Posterior cingulate gyrus (tissue), 11 donors: ENCODE results near the gene CHI3L1.

Experiments
- DNase-seq, 10 donors: peaks; one replicate each; pipeline versions ENCODE4 v3.0.0 to v3.0.0-alpha.2; 2020 to 2021; ENCODE audit warnings: mixed read lengths in 3 of 10
- intact Hi-C: fragments of 100-400 bp; cut with DNase I; formaldehyde crosslinking; loops from one replicate; pipeline ENCODE4 v1.15.1; 2023

CHI3L1 gene

DNA sequence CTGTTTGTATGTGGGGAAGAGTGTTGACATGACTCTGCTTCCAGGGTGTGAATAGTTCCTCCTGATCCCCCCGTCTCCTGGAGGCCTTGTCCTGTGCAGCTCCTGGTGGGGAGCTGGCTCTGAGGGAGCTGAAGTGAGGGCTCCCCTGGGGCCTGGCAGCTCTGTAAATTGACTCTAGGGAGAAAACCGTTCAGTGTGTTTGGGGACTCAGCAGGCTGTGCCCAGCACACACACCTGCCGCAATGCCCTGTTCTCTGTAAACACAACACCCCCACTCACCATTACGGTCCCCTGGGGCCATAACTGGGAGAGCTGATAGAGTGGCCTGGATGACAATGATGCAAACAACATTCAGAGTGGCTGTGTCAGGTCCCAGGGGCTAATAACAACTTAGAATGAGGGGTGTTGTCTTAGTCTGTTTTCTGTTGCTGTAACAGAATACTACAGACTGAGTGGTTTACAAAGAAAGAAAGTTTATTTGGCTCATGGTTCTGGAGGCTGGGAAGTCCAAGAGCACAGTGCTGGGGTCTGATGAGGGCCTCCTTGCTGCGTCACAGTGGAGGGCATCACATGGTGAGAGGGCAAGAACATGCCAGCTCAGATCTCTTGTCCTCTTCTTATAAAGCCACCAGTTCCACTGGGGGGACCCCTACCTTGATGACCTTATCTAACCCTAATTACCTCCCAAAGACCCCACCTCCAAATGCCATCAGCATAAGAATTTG lies 43.7 kb downstream of the CHI3L1 start:
- intact Hi-C loops: no loop called here
- DNase-seq: peak in 2 of 10 donors; percentile 24 to 47

DNA sequence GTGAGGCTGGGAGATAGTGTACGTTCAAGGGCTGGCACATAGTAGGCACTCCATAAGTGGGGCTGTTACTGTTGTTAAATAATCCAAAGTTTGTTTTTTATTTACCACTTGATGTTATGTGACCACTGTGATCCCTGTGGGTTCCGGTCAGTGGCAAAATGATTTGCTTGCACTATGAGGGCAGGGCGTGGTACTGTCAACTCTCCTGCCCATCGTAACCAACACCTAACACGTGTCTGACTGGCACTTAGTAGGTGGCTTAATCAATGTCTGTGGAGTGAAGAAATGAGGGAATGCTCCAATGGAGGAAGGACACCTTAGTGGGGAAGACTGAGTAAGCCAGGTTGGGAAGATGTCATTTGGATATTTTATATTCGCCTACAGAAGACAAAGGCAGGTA lies 44.4 kb downstream of the CHI3L1 start:
- DNase-seq: peak in 1 of 10 donors; percentile 73
- intact Hi-C loops: no loop called here

- intact Hi-C loops: no loop called here
- DNase-seq: peak in 3 of 10 donors; percentile 68 to 86 (median 81)
These were observed 45.6 kb downstream of the CHI3L1 start for GRCh38 chr1:203140743-203141520.

DNA sequence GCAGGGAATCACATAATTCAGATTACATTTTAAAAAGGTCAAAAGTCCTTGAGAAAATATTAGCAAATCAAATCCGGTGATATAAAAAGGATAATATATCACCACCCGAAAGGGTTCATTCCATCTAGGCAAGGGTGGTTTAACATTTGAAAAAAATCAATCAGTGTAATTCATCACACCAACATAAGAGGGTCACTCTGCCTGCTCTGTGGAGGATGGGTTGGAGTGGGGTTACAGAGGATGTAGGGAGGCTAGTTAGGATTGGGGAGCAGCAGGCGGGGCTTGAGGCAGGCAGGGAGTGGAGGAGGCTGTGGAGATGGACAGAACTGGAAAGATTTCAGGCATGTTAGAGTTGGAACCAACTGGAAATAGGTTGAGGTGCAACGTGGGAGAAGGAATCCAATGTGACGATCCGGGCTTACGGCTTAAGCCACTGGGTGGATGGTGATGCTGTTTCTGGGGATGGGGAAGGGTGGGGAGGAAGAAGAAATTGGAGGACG lies 46.5 kb downstream of the CHI3L1 start:
- intact Hi-C loops: no loop called here
- DNase-seq: peak in 3 of 10 donors; percentile 50 to 62 (median 50)

DNA sequence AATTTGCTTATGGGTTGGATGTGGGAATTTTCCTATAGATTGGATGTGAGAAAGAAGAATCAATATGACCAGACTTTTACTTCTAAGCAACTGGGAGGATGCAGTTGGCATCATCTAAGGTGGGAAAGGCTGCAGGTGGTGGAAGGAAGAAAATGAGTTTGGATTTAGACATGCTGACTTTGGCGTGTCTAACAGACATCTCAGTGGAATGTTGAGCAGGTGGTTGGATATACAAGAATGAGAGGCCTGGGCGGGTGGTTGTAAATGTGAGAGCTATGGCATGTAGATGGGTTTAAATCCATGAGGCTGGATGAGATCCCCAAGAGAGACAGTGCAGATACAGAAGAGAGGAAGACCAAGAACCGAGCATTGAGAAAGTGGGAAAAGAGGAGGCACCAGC lies 48.4 kb downstream of the CHI3L1 start:
- peak in 2 of 10 donors; percentile 19 to 48 for DNase-seq
- intact Hi-C loops: no loop called here

GRCh38 chr1:203137324-203137723 lies 49.2 kb downstream of the CHI3L1 start:
- intact Hi-C loops: no loop called here
- DNase-seq: no peak

DNA sequence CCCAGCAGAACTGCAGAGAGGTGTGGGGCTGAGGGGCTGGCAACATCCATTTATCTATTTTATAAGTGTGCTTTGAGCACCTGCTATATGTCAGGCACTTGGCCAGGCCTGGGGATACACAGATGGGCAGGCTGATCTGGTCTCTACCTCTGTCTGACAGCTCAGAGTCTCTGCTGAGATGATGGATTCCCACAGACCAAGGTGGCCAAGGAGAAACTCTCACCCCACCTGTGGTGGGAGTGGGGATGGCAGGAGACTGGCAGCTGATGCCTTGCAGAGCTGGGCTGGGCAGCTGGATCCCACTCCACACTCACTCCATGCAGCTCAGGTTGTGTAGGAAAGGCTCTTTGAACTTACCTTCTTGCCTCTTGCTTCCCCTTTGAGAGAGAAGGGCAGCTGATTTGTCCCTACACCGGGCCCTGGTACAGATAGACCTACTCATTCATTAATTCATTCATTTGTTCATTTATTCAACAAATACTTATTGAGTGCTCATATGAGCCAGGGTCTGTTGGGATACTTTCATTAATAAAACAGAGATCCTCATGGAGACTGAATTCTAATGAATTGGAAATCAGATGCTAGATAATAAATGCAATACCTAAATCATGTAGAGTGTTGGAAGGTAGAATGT lies 50.0 kb downstream of the CHI3L1 start:
- intact Hi-C loops: no loop called here
- DNase-seq: peak in 3 of 10 donors; percentile 67 to 68 (median 68)

GRCh38 chr1:203135636-203136305 lies 50.7 kb downstream of the CHI3L1 start:
- DNase-seq: peak in 3 of 10 donors; percentile 16 to 52 (median 49)
- intact Hi-C loops: no loop called here

DNA sequence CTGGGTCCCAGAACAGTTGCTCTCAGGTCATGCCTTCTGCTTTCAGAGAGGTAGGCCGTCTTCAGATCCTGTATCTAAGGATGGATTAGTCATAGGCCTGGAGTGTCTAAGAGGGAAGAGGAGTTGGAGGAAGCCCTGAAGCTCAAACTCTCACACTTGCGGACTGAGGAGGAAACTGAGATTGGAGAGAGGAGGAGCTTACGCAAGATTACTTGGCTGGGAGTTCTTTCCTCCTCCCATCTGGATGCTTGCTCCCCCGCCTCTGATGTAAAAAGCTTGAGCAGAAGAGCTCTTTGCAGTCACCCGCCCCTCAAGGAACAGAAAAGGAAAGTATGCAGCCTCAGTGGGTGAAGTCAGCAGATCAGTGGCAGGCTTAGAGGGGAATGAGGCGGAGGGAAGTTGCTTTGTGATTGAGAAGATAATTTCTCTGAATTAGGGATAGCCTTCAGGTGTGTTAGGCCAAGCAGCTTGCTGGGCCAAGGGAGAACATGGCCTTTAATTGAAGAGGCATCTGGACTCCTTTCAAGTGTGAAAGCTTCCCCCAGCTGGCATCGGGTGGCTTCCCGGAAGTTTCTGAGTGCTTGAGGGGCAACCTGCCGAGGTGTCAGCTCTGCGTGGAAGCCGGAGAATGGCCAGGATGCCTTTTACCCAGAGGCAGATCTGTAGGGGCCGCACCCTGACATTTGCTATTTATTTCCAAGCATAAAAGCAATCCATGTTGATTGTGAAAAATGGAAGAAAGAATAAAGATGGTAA lies 52.4 kb downstream of the CHI3L1 start:
- intact Hi-C loops: no loop called here
- peak in 3 of 10 donors; percentile 73 to 90 (median 75) for DNase-seq

- intact Hi-C loops: no loop called here
- DNase-seq: peak in 3 of 10 donors; percentile 48 to 85 (median 71)
These were observed 54.8 kb downstream of the CHI3L1 start for GRCh38 chr1:203131548-203132200.

GRCh38 chr1:203130358-203130985 lies 56.0 kb downstream of the CHI3L1 start:
- DNase-seq: peak in 4 of 10 donors; percentile 29 to 76 (median 68)
- intact Hi-C loops: no loop called here

DNA sequence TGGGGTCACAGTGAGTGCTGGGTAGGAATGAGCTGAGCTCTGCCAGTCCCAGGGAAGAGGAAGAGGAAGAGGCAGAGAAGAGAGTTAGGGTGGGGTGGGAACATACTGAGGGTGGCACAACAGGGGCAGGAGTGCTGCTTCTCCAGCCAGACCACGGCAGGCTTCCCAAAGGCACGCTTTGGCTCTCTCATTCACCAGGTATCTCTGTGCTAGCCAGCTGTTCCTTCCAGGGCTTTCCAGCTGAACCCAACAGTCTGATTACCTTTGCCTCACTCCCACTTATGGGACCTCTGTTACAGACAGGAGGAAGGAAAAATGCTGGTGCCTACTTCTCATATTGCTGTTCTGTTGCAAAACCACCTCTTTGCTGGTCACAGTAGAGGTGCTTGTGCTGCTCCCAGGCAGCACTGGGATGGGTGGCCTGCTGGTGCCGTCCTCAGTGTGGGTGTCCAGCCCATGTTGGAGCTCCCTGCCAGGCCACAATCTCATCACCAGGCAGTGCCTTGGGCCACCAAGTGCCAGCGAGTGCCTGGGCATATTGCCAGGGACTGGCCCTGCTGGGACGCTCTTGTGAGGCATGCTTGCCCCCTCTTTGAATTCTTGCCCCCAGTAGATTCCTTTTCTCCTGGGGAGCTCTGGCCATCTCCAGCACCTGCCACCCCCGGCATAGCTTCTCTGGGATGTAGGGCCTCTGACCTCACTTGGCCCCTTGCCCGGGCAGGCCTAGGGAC lies 56.8 kb downstream of the CHI3L1 start:
- peak; percentile 80 to 98 (median 88) for DNase-seq
- intact Hi-C loops: loop anchor here (5.0 kb wide), 1 partner anchor 92 kb away; no protein-coding TSS in a partner anchor
